Glutamatergic neuron (in vitro differentiated cells): Measurements from ENCODE around the gene PALLD. TPM values are rescaled to one million over a fixed set of nuclear protein-coding genes. Genes with fewer than 3 reads are reported as not detected.

Source experiments
- DNase-seq: peaks from one replicate; pipeline ENCODE4 v3.0.0; 2022
- H3K27ac Mint-ChIP-seq: one replicate; pipeline ENCODE4 v1.8.0; 2020; ENCODE audit warnings: mild to moderate bottlenecking, mixed read lengths, inconsistent platforms; ENCODE audit not compliant: unreplicated experiment
- H3K27me3 Mint-ChIP-seq: one replicate; pipeline ENCODE4 v1.8.0; 2020; ENCODE audit warnings: mild to moderate bottlenecking, moderate library complexity, mixed read lengths, inconsistent platforms; ENCODE audit not compliant: unreplicated experiment
- H3K36me3 Mint-ChIP-seq: one replicate; pipeline ENCODE4 v1.8.0; 2020; ENCODE audit warnings: mild to moderate bottlenecking, mixed read lengths, inconsistent platforms; ENCODE audit not compliant: unreplicated experiment
- H3K4me1 Mint-ChIP-seq: one replicate; pipeline ENCODE4 v1.8.0; 2020; ENCODE audit warnings: mild to moderate bottlenecking, low read depth, mixed read lengths, inconsistent platforms; ENCODE audit not compliant: unreplicated experiment
- H3K4me3 Mint-ChIP-seq: one replicate; pipeline ENCODE4 v1.8.0; 2020; ENCODE audit warnings: mild to moderate bottlenecking, mixed read lengths, inconsistent platforms; ENCODE audit not compliant: unreplicated experiment
- H3K9me3 Mint-ChIP-seq: one replicate; pipeline ENCODE4 v1.8.0; 2020; ENCODE audit warnings: mild to moderate bottlenecking, moderate library complexity, mixed read lengths, inconsistent platforms; ENCODE audit not compliant: unreplicated experiment
- total RNA-seq: library from RNA; stranded (reverse); fragmentation: NEBNext Ultra II Directional; extraction: Animal tissue kit (Norgen Biotek cat#: 25700); gene quantifications from one replicate; pipeline ENCODE4 v1.2.1, GENCODE V29; 2021; ENCODE audit not compliant: unreplicated experiment
- TF ChIP-seq, protein P1 (sequence below): fragments of 200-600 bp; sonication (generic); IDR thresholded peaks from one replicate; pipeline ENCODE4 v1.5.0; 2021; ENCODE audit not compliant: partially characterized antibody, unreplicated experiment

The PALLD gene
- total RNA-seq, 1 donor from 2014 or later = 37.5 TPM

DNA sequence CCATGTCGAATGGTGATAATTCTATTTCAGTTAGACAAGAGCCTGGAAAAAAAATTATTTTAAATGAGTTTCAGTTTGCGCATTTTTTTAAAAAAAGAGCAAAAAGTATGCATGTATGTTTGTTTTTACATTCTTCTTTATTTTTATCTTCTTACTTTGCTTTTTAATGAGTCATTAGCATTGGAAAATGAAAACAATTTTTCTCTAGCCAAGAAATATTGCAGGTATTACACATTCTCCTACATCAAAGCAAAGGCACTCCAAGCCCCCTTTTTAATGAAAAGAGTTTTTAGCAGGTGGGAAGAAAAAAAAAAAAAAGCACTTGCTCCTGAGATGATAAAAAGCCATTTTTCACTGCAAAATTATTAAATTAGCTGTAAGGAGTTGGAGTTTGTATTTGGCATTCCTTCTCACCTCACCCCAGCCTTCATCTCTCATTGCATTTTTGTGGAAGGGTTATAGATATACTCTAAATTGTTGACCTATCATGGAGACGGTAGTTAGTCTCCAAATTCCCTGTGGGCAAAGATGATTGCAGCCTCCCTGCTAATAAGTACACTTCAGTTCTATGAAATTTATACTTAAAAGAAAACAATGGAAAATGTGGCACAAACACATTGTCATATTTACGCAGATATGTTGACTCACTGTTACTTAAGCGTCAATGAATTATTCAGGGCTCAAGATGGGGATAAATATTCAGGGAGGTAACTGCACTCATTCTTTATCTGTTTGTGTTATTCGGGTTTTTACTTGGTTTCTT lies 43.8 kb downstream of the PALLD start:
- Mint-ChIP-seq H3K4me3 (no peak overlapping the region), H3K4me1 (no peaks in the 10 kb centered on the region), H3K27me3 (no peaks in the 10 kb centered on the region), H3K27ac (no peak overlapping the region), H3K9me3 (no peaks in the 10 kb centered on the region), H3K36me3 (no peaks in the 10 kb centered on the region)
- TF ChIP-seq, protein P1, sequence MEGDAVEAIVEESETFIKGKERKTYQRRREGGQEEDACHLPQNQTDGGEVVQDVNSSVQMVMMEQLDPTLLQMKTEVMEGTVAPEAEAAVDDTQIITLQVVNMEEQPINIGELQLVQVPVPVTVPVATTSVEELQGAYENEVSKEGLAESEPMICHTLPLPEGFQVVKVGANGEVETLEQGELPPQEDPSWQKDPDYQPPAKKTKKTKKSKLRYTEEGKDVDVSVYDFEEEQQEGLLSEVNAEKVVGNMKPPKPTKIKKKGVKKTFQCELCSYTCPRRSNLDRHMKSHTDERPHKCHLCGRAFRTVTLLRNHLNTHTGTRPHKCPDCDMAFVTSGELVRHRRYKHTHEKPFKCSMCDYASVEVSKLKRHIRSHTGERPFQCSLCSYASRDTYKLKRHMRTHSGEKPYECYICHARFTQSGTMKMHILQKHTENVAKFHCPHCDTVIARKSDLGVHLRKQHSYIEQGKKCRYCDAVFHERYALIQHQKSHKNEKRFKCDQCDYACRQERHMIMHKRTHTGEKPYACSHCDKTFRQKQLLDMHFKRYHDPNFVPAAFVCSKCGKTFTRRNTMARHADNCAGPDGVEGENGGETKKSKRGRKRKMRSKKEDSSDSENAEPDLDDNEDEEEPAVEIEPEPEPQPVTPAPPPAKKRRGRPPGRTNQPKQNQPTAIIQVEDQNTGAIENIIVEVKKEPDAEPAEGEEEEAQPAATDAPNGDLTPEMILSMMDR = no peak
- no peak for DNase-seq

DNA sequence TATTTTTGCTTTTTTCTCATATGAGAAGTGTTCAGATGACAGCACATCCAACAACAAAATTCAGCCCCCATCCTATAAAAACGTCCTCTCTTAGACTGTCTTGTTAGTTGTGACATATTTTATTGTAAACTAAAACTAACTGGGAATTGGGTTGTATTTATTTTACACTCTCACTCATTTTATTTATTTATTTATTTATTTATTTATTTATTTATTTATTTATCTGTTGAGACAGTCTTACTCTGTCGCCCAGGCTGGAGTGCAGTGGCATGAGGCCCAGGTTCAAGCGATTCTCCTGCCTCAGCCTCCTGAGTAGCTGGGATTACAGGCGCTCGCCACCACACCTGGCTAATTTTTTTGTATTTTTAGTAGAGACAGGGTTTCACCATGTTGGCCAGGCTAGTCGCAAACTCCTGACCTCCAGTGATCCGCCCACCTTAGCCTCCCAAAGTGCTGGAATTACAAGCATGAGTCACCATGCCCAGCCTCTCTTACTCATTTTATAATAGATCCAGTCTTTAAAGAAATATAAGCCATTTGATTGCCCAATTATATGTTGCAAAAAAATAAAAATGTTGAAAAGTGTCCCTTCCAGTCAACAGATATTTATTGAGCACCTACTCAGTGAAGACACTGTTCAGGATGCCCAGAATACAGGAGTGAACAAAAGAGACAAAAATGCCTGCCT lies 44.6 kb downstream of the PALLD start:
- TF ChIP-seq, protein P1 = no peak
- H3K36me3 Mint-ChIP-seq = no peaks in the 10 kb centered on the region
- no peak overlapping the region for H3K4me3 Mint-ChIP-seq
- H3K27me3 Mint-ChIP-seq = no peaks in the 10 kb centered on the region
- no peak overlapping the region for H3K27ac Mint-ChIP-seq
- no peaks in the 10 kb centered on the region for H3K4me1 Mint-ChIP-seq
- H3K9me3 Mint-ChIP-seq = no peaks in the 10 kb centered on the region
- DNase-seq = no peak

DNA sequence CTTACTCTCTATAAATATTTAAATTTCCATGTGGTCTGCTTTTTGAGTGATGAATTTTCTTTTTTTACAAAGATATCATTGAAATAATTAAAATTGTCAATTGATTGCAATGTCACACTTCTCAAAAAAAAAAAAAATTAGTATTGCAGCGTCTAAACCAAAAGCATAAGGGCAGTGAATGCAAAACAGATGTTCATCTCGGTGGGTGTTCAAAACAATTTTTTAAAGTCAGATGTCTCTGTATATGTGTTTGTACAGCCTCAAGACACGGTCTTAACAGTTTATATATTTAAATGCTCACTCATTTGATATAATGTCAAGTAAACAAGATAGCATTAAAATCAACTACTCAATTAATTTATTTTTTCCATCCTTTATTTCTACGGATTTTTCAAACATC lies 52.3 kb downstream of the PALLD start:
- Mint-ChIP-seq H3K4me3 (no peak overlapping the region), H3K27me3 (no peaks in the 10 kb centered on the region), H3K4me1 (peaks cover 10% of the 10 kb centered on the region), H3K9me3 (peaks cover 1% of the 10 kb centered on the region), H3K27ac (no peak overlapping the region), H3K36me3 (no peaks in the 10 kb centered on the region)
- TF ChIP-seq, protein P1 = no peak
- DNase-seq = no peak

DNA sequence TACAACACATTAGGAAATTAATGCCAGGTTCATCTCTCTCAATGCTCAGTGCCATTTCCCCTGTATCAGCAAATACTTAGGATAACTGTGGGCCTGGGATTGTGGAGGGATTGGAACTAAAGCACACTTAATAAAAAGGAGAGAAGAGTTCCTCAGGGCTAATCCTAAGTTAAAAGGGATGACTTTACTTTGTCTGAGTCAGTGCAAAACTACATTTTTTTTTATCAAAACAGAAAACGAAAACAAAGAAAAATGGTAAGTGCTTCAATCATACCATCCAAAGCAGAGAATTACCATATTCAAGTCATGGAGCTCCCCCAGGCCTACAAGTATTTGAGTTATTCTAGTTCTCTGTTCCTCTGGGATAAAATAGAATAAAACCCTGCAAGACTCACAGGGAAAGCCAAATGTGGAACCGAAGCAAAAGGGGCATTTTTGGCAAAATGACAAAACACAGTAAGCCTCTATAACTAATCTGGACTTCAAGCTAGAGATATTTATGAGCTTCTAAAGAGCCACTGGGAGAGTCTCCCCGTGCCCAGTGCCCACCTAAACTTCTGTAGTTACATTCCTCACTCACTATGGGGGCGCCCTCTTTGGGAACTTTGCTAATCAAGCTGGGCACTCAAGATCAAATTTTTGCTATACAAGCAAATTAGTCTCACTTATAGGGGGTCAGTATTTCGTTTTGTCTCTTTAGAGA lies 53.4 kb downstream of the PALLD start:
- TF ChIP-seq, protein P1 = no peak
- H3K4me1 Mint-ChIP-seq = peaks cover 10% of the 10 kb centered on the region
- no peaks in the 10 kb centered on the region for H3K36me3 Mint-ChIP-seq
- no peak for DNase-seq
- peaks cover 1% of the 10 kb centered on the region for H3K9me3 Mint-ChIP-seq
- no peak overlapping the region for H3K4me3 Mint-ChIP-seq
- no peak overlapping the region for H3K27ac Mint-ChIP-seq
- H3K27me3 Mint-ChIP-seq = no peaks in the 10 kb centered on the region
